Bronchial epithelial cell (primary cell): ENCODE data around the gene POP4. TPM values are rescaled to one million over a fixed set of nuclear protein-coding genes. Genes with fewer than 3 reads are reported as not detected.

Experiments
- DNase-seq: peaks from one replicate; pipeline ENCODE4 v3.0.0-alpha.2; 2010; ENCODE audit warnings: low read depth
- FAIRE-seq: peaks from 2 replicates; lab custom pipeline; 2011; peaks lifted over from hg19 to GRCh38; lab: Jason Lieb, UNC
- H3K27me3 ChIP-seq: 2 replicates; pipeline ENCODE4 v1.5.1; 2011; ENCODE audit warnings: low read length; ENCODE audit not compliant: control insufficient read depth, insufficient read depth
- H3K36me3 ChIP-seq: 2 replicates; pipeline ENCODE4 v1.5.1; 2011; ENCODE audit warnings: low read length; ENCODE audit not compliant: control insufficient read depth, insufficient read depth
- H3K4me3 ChIP-seq: 2 replicates; pipeline ENCODE4 v1.5.1; 2011; ENCODE audit warnings: mild to moderate bottlenecking, low read depth, low read length, control low read depth
- CTCF ChIP-seq: IDR thresholded peaks from 2 replicates; pipeline ENCODE4 v1.5.1; 2011; ENCODE audit warnings: mild to moderate bottlenecking, moderate library complexity, low read length, control low read depth, inconsistent platforms; ENCODE audit not compliant: insufficient read depth, severe bottlenecking
- total RNA-seq: library from RNA; depleted of rRNA; stranded (reverse); fragments of >200 nt; gene quantifications from 2 replicates; pipeline ENCODE4 v1.2.1, GENCODE V29; 2014

Gene POP4
- total RNA-seq, 1 donor from 2014 or later: 58.7 TPM

GRCh38 chr19:29574510-29574909, 31.6 kb upstream of the POP4 start:
- Histone ChIP-seq H3K27me3 (no peaks in the 10 kb centered on the region), H3K36me3 (no peaks in the 10 kb centered on the region), H3K4me3 (no peak overlapping the region)
- FAIRE-seq (no peak), DNase-seq (no peak)
- no peak for TF ChIP-seq CTCF

- H3K27me3 ChIP-seq: no peaks in the 10 kb centered on the region
- FAIRE-seq (no peak), DNase-seq (no peak)
- TF ChIP-seq CTCF: no peak
- no peaks in the 10 kb centered on the region for H3K36me3 ChIP-seq
- no peak overlapping the region for H3K4me3 ChIP-seq
Measured at GRCh38 chr19:29576046-29576606, 30.0 kb upstream of the POP4 start.

GRCh38 chr19:29576761-29577648, 29.1 kb upstream of the POP4 start:
- no peak for TF ChIP-seq CTCF
- peak; percentile 14 for DNase-seq
- H3K4me3 ChIP-seq: no peak overlapping the region
- no peaks in the 10 kb centered on the region for H3K27me3 ChIP-seq
- H3K36me3 ChIP-seq: no peaks in the 10 kb centered on the region
- FAIRE-seq: no peak

GRCh38 chr19:29577649-29577963, 28.5 kb upstream of the POP4 start:
- Histone ChIP-seq H3K27me3 (no peaks in the 10 kb centered on the region), H3K36me3 (no peaks in the 10 kb centered on the region), H3K4me3 (no peak overlapping the region)
- TF ChIP-seq CTCF: no peak
- DNase-seq (no peak), FAIRE-seq (no peak)

- DNase-seq: no peak
- Histone ChIP-seq H3K36me3 (no peaks in the 10 kb centered on the region), H3K27me3 (no peaks in the 10 kb centered on the region), H3K4me3 (no peak overlapping the region)
- FAIRE-seq: no peak
- TF ChIP-seq CTCF: no peak
Measured at GRCh38 chr19:29578349-29578748, 27.7 kb upstream of the POP4 start.
